ENCODE results near the gene NUDT8. TPM values are rescaled to one million over a fixed set of nuclear protein-coding genes. Genes with fewer than 3 reads are reported as not detected.

The NUDT8 gene
- total RNA-seq, result 10 to 100 TPM; 28.3 to 28.9 TPM

GRCh38 chr11:67629386-67630227 is at the start of gene NUDT8:
Gene NUDT8, minus strand, starts transcription at chr11:67629937. Its CDS starts 26 bp downstream, at chr11:67629911.
- POLR2A ChIA-PET, result interaction anchor here (0.7 to 3.1 kb wide), 7 partner anchors 12 to 28 kb away, joined by 3 to 18 read pairs (median 5); partner anchors contain the start of gene ACY3
- CTCF ChIA-PET, result interaction anchor here (0.6 to 4.6 kb wide), 19 partner anchors 10 to 228 kb away, joined by 3 to 42 read pairs (median 3); partner anchors contain the start of genes ACY3, GSTP1 and PPP1CA

- CTCF ChIA-PET, result no interaction called here
- POLR2A ChIA-PET, result no interaction called here
Observed at GRCh38 chr11:67675058-67675747, 45.5 kb upstream of the NUDT8 start.

GRCh38 chr11:67674442-67674871 is 44.7 kb upstream of the NUDT8 start, which contains the start of gene ALDH3B2:
Gene ALDH3B2, minus strand, starts transcription at chr11:67674623. Its CDS starts 7,688 bp downstream, at chr11:67666935.
- ChIA-PET POLR2A (no interaction called here), CTCF (no interaction called here)

GRCh38 chr11:67673902-67674301 is 44.2 kb upstream of the NUDT8 start:
- ChIA-PET POLR2A (no interaction called here), CTCF (interaction anchor here (0.6 kb wide), 1 partner anchor 93 kb away, joined by 3 read pairs; no protein-coding TSS in a partner anchor)

GRCh38 chr11:67673358-67673757 is 43.6 kb upstream of the NUDT8 start:
- ChIA-PET CTCF (interaction anchor here (1.3 kb wide), 1 partner anchor 25 kb away, joined by 4 read pairs; no protein-coding TSS in a partner anchor), POLR2A (no interaction called here)

GRCh38 chr11:67671211-67671520 is 41.4 kb upstream of the NUDT8 start:
- ChIA-PET CTCF (no interaction called here), POLR2A (no interaction called here)

GRCh38 chr11:67670316-67671210 is 40.8 kb upstream of the NUDT8 start:
- POLR2A ChIA-PET, result no interaction called here
- CTCF ChIA-PET, result no interaction called here

GRCh38 chr11:67668192-67668551 is 38.4 kb upstream of the NUDT8 start:
- POLR2A ChIA-PET, result no interaction called here

GRCh38 chr11:67667490-67668191 is 37.9 kb upstream of the NUDT8 start:
- ChIA-PET POLR2A (no interaction called here), CTCF (no interaction called here)

More at GRCh38 chr11:67668192-67668551, 38.4 kb upstream of the NUDT8 start:
- CTCF ChIA-PET, result no interaction called here

- ChIA-PET CTCF (interaction anchor here (0.8 kb wide), 1 partner anchor 38 kb away, joined by 3 read pairs; the partner anchor contains the start of gene NUDT8), POLR2A (no interaction called here)
Observed at GRCh38 chr11:67666676-67667489, 37.1 kb upstream of the NUDT8 start.

GRCh38 chr11:67666303-67666645 is 36.5 kb upstream of the NUDT8 start:
- ChIA-PET POLR2A (no interaction called here), CTCF (interaction anchor here (0.8 kb wide), 1 partner anchor 37 kb away, joined by 3 read pairs; the partner anchor contains the start of gene NUDT8)

- CTCF ChIA-PET, result no interaction called here
Observed at GRCh38 chr11:67665541-67666302, 36.0 kb upstream of the NUDT8 start.

GRCh38 chr11:67664696-67665540 is 35.2 kb upstream of the NUDT8 start:
- CTCF ChIA-PET, result no interaction called here
- POLR2A ChIA-PET, result no interaction called here

More at GRCh38 chr11:67665541-67666302, 36.0 kb upstream of the NUDT8 start:
- POLR2A ChIA-PET, result no interaction called here

- ChIA-PET CTCF (no interaction called here), POLR2A (no interaction called here)
Observed at GRCh38 chr11:67664213-67664585, 34.5 kb upstream of the NUDT8 start.

- POLR2A ChIA-PET, result no interaction called here
- CTCF ChIA-PET, result interaction anchor here (2.2 kb wide), 1 partner anchor 34 kb away, joined by 7 read pairs; the partner anchor contains the start of gene NUDT8
Observed at GRCh38 chr11:67663532-67664212, 33.9 kb upstream of the NUDT8 start.

GRCh38 chr11:67662835-67663531 is 33.2 kb upstream of the NUDT8 start:
- ChIA-PET POLR2A (no interaction called here), CTCF (interaction anchor here (2.2 kb wide), 1 partner anchor 34 kb away, joined by 7 read pairs; the partner anchor contains the start of gene NUDT8)
